Measurements from ENCODE around the gene PPP2R3B. TPM values are rescaled to one million over a fixed set of nuclear protein-coding genes. Genes with fewer than 3 reads are reported as not detected.
"Not testable (repeated sequence)": the region's sequence is repeated elsewhere in the genome, so short reads cannot be mapped to it uniquely, and the experiment has no call there.

The PPP2R3B gene
- total RNA-seq, 1 experiment from 2014 or later: 13.8 TPM

DNA sequence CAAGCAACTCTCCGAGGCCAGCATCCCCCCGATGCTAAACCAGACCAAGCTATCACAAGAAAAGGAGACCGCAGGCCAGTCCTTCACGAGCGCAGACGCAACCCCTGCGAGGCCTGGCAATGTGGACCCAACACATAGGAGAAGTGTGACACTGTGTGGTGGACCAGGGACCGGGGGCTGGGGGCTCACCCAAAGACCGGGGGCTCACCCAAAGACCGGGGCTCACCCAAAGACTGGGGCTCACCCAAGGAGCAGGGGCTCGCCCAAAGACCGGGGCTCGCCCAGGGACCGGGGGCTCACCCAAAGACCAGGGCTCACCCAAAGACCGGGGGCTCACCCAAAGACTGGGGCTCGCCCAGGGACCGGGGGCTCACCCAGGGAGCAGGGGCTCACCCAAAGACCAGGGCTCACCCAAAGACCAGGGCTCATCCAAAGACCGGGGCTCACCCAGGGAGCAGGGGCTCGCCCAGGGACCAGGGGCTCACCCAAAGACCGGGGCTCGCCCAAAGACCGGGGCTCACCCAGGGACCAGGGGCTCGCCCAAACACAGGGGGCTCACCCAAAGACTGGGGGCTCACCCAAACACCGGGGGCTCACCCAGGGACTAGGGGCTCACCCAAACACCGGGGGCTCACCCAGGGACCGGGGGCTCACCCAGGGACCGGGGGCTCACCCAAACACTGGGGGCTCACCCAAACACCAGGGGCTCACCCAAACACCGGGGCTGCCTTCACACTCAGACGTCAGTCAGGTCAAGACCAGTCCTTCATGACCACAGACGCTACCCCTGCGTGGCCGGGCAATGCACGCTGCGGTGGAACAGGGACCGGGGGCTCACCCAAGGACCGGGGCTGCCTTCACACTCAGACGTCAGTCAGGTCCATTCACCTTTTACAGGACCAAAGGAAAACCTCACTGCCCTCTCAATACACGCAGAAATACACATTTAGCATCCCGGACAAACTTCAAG lies 32.9 kb downstream of the PPP2R3B start:
- DNase-seq (ENCODE audit: low read depth): no peak

DNA sequence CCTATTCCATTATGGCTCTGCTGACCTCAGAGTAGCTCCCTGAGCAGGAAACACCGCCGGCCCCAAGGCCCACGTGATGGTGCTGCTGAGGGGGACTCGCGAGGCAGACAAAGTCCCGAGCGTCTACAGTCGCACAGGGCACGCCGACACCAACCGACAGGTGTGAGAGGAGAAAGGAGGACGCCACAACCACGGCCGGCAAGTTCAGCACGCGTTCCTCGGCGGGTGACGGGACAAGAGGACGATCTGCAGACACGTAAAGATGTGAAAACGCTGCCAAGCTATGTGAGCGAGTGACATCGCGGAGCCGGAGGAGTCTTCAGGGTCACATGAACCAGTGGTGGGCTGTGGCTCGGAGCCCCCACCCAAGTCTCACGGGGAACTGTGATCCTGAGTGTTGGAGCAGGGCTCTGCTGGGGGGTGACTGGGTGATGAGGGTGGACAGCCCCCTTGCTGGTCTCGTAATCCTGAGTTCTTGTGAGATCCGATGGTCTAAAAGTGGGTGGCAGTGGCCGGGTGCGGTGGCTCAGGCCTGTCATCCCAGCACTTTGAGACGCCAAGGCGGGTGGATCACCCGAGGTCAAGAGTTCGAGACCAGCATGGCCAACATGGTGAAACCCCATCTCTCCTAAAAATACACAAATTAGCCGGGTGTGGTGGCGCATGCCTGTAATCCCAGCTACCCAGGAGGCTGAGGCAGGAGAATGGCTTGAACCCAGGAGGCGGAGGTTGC lies 34.0 kb downstream of the PPP2R3B start:
- DNase-seq (ENCODE audit: low read depth): no peak

DNA sequence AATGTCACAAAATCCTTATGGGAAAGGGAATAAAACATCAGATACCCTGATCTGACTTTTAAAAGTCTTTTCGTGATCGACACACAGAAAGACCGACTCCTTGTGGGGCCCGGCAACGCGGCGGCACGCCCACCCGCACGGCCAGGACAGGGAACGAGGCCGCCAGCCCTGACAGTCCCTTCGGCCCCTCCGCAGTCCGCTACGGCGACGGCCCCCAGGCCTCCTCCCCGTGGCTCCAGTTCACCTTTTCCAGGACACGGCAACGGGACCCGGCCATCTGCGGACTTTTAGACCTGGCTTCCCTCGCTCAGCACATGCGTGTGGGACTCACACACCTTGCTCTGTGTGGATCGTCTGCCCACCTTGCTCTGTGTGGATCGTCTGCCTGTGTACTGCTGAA lies 34.5 kb downstream of the PPP2R3B start:
- DNase-seq (ENCODE audit: low read depth): no peak

DNA sequence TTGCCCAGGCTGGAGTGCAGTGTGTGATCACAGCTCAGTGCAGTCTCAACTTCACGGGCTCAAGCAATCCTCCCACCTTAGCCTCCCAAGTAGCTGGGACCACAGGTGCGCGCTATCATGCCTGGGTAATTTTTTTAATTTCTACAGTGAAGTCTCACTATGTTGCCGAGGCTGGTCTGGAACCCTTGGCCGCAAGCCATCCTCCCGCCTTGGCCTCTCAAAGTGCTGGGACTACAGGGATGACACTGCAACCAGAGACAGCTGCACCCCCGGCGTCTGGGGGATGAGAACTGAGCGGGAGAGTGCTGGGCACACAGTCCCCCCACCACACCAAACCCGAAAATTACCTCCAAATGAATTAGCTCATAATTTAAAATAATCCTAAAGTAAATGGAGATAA lies 35.0 kb downstream of the PPP2R3B start:
- no peak for DNase-seq (ENCODE audit: low read depth)

DNA sequence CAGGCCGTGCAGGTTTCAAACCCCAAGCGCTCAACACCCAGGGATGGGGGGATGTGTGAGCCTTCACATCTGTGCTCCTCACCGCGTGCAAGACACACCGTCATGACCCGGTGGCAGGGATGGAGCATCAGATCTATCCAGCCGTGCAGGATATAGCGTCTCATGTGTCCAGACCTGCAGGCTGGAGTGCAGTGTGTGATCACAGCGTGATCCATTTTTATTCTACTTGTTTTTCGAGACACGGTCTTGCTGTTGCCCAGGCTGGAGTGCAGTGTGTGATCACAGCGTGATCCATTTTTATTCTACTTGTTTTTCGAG lies 35.4 kb downstream of the PPP2R3B start:
- DNase-seq (ENCODE audit: low read depth): not testable (repeated sequence)

DNA sequence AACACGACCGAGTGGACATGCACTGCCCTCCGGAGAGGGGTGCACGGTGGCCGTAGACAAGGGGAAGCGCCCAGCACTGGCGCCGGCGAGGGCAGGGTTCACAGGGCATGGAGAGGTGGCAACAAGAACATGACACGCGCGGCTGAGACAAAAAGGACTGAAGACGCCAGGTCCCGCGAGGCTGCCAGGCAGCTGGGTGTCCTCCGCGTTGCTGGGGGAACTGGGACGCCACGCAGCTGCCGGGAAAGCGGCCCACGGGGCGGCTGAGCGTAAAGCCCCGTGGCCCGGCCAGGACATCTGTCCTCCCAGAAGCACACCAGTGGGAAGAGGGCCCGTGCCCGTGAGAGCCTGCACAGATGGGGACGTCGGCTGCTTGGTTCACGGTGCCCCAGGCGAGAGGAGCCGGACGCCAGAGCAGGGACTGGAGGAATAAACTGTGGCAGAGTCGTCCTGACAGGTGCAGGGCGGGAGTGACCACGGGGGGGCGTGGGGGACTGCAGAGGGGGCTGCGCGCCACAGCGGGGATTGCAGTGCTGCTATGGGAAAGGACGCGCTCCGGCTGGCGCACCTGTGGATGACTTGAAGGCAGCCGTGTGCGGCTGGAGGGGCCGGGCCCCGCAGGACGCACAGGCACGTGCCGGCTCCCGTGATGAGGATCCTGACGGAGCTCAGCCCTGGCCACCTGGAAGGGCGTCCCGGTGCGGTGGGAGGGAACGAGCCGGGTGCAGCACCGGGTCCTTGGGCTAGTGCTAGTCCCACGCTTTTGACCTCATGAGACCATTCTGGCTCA lies 36.0 kb downstream of the PPP2R3B start:
- no peak for DNase-seq (ENCODE audit: low read depth)

DNA sequence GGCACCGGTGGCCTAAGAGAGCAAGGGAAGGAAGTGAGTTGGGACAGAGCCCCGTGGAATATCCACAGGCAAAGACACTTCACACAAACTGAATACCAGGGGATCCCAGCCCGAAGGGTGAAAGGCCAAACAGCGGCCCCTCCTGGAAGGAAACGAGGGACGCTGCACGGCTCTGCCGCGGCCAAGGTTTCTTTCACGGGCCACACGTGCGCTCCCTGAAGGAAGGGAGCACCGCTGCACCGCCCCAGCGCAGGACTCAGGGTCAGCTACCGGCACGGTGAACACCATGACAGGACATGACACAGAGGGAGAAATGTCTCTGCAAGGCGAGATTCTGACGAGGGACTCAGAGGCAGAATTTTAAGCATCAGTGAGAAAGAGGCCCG lies 36.6 kb downstream of the PPP2R3B start:
- no peak for DNase-seq (ENCODE audit: low read depth)

DNA sequence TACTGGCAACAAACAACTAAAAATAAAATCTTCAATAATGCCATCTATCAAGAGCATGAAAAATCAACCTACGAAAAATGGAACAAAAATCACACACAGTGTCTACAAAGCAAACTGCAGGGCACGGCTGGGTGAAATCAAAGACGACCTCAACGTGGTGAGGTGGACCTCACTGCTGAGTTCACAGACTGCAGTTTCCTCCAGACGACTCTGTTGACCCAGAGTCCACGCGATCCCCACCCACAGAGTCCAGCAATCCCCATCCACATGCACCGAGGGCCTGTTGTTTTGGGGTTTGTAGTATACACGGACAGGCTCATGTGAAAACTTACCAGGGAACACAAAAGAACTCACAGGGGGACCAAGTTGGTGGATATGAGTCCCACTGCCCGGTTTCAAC lies 37.0 kb downstream of the PPP2R3B start:
- DNase-seq (ENCODE audit: low read depth): no peak

DNA sequence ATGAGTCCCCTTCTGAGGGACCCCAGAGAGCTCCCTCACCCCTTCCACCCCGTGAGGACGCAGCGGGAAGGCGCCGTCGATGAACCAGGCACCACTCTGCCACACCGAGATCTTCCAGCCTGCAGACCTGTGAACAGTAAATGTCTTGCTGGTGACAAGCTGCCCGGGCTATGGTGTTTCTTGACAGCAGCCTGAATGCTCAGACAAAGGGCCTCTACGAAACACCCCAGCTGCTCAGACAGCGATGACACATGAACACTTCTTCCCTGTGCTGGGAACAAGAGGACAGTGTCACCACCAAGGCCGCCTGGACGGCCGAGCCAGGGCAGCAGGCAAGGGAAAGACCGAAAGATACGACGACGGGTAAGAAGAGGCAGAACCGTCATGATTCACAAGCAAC lies 37.5 kb downstream of the PPP2R3B start:
- DNase-seq (ENCODE audit: low read depth): no peak

DNA sequence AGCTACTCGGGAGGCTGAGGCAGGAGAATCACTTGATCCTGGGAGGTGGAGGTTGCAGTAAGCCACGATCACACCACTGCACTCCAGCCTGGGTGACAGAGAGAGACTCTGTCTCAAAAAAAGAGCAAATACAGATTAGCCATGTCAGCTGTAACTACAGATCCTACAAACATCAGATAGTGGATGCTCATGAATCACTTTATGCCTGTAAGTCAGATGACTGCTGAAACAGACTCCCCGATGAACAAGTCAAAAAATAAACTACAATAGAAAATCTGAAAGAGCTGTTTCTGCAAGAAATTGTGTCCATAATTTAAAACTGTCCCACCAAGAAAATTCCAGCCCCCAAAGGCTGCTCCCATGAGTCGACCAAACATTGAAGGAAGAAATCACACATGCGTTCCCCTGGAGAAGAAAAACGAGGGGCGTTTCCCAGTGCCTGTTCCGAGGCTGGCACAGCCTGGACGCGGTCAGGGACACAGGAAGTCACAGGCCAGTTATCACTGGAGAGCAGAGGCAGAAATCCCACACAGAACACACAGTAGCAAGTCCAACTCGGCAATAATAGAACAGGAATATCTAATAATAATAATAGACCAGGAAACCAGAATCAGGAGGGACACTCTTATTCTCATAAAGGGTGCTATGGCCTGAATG lies 38.1 kb downstream of the PPP2R3B start:
- no peak for DNase-seq (ENCODE audit: low read depth)

DNA sequence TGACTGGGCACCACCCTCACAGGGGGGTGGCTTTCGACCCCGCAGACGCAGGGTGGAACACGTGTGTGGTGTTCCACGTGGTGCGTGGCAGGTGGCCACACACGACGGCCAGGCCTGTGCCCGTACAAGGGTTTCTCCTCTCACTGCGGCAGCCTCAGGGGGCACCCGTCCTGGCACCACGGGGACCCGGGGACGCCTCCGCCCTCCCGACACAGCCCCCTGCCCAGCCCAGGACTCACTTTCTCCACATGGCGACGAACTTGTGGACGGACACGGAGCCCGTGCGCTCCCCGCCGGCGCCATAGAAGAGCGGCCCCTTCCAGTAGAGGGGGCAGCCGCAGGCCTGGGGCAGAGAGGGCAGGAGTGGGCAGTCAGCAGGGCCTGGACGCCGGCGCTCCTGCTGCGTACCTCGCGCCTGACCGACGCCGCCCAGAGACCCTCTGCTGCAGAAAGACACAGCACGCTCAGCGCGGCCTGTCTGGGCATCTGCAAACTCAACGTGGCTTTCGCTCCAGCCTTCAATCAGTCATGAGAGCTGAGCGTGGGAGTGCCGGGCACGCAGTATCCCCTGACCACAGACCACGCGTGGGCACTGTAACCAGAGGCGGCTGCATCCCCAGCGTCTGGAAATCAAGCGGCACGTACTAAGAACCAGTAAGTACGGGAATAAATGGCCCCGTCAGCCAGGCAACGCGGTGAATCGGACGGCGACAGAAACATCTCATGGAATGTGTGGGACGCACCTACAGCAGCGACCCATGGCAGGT lies 39.2 kb downstream of the PPP2R3B start:
- no peak for DNase-seq (ENCODE audit: low read depth)

DNA sequence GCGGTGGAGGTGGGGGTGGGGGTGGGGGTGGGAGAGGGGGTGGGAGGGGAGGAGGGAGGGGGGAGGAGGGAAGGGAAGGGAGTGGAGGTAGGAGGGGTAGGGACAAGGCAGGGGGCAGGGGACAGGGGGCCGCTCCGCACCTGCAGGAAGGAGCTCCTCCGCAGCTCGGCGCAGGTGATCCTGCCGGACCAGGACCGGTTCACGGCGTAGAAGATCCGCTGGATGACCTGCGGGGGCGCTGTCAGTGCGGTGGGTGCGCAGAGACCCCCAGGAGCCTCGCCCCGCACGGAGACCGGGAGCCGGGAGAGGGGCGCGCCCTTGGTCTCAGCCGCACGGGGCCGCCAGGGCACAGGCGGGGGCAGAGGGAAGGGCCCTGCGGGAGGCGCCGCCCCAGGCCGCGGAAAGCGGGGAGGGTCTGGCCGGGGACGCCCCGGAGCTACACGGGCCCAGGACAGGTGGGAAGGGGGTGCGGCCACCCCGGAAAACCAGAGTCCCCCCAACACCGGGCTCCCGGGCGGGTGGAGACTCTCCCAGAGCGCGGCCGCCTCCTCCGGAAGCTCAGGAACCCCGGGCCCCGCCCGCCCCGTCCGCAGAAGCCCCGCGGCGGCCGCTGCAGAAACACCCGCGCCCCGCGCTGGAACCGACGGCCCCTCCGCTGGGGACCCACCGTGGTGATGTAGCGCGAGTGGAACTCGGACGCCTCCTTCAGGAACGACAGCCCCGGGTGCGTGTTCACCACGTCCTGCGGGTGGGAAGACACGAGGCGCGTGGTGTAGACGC lies 40.5 kb downstream of the PPP2R3B start:
- no peak for DNase-seq (ENCODE audit: low read depth)

DNA sequence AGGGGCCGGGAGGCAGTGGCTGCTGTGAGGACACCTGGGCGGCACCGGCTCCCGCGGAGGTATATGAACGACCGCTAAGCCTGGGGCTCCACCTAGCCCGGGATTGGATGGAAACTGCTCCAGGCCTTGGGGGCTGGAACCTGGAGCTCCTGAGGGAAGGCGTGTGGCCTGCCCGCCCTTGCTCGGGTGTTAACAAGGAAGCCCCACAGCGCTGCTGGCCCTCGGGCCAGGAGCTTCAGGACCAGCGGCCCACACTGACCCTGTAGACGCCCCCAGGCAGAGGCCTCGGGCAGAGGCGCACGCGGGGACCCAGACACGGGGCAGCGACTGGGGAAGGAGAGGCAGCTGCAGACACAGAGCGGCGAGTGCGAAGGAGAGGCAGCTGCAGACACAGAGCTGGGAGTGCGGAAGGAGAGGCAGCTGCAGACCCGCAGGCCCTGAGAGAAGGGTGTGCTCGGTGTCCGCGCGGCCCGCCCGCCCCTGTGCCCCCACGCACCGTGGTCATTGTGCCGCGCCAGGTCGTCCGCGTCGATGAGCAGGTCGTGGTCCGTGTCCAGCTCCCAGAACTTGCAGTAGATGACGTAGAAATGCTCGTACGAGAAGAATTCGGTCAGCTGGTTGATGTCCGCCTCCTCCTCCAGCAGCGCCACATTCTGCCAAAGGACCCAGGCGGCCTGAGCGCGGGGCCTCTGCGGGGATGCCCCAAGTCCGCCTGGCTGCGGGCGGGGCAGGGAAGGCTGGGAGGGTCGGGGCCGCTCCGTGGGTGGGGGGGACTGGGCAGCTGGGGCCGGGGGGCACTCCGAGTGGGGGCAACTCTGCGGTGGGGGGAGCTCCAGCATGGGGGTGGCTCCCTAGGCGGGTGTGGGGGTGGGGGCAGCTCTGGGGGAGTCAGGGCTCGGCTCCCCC lies 41.4 kb downstream of the PPP2R3B start:
- DNase-seq (ENCODE audit: low read depth): no peak

DNA sequence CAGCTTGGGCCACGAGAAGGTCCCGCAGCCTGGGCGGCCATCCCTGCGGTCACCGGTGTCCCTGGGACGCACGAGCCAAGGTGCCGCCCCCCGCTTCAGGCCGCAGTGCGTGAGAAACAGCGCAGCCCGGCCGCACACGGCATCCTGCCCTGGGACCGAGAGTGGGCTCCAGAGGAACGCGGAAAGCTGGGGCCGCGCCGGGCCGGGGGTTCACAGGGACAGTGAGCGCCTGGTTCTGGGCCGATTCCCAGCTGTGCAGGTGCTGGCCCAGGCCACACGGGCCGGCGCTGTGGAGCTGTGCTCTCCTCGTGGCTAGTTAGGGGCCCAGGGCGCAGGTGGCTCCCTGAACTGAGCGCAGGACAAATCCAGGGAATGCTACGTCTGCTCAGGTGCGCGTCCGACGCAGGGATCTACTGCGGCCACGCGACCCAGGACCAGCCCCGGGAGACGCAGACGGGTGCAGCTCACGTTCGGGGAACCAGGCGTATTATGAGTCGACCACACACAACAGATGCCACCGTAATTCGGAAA lies 42.3 kb downstream of the PPP2R3B start:
- DNase-seq (ENCODE audit: low read depth): no peak

DNA sequence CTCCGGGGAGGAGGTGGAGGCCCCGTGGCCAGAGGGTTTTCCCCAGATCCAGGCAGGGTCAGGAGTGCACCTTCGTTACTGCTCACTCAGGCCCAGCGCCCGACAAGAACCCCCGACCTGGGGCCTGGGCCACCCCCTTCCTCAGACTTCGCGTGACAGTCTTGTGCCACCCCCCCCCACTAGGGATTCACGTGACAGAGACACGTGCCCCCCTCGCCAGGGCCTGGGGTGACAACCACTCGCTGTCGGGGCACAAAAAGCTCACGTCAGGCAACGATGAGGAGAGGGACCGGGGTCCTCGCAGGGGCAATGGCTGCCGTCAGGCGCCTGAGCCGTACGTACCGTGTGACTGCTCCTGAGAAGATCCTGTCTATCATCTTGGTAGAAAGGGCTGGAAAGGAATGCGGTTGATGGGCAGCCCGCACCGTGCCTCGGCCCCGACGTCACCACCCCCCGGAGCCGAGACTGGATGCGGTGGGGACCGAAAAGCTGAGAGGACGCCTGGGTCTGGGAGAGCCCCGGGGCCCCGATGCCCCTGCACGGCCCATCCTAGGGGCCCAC lies 45.1 kb downstream of the PPP2R3B start:
- no peak for DNase-seq (ENCODE audit: low read depth)

DNA sequence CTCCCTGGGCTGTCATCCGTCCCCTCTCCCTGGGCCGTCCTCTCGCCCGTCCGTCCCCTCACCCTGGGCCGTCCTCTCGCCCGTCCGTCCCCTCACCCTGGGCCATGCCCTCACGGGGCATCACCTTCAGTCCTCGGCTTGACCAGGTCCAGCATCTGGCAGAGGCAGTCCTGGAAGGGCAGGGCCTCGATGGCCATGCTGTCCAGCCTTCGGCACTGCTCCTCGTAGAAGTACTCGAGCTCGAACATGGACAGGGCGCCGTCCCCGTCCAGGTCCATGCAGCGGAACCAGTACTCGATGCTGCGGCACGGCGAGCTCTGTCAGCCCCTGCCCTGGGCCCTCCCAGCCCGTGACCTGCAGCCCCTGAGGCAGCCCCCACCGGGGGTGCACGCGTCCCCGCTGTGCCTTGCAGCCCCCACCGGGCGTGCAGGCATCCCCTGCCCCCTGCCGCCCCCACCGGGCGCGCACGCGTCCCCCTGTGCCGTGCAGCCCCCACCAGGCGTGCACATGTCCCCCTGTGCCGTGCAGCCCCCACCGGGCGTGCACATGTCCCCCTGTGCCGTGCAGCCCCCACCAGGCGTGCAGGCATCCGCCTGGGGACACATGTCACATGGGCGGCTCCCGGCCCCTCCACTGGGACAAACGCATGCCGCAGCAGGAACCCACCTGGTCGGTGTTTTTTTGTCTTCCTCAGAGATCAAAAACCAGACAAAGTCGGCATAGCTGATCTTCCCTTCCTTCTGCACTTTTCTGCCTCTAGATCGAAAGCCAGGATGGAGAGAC lies 45.9 kb downstream of the PPP2R3B start:
- DNase-seq (ENCODE audit: low read depth): no peak

DNA sequence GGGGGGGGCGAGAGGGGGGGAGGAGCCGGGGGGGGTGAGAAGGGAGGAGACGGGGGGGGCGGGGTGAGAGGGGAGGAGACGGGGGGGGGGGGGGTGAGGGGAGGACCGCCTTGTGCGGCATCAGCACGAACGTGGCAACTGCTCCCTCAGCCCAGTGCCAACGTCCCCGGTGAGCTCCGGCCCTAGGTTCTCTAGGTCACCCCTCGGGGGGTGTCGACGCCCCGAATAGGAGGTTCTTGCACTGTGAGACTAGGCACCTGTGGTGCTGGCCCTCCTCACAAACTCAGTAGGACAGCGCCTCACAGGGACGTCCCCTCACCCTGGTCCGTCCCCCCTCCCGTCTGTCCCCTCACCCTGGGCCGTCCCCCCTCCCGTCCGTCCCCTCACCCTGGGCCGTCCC lies 46.6 kb downstream of the PPP2R3B start:
- DNase-seq (ENCODE audit: low read depth): no peak
